Spinal cord (tissue), 10 donors: ENCODE data around the gene LCN10. TPM values are rescaled to one million over a fixed set of nuclear protein-coding genes. Genes with fewer than 3 reads are reported as not detected.

Experiments used
- DNase-seq, 6 donors: peaks; one replicate each; pipeline versions ENCODE4 v3.0.0 to v3.0.0-alpha.2; 2013 to 2015; ENCODE audit warnings: low spot score in 6 of 6, low read depth in 4 of 6
- H3K27ac ChIP-seq: one replicate; pipeline ENCODE4 v1.5.1; 2013; ENCODE audit warnings: low read depth, low read length, control low read depth
- H3K27me3 ChIP-seq: one replicate; pipeline ENCODE4 v1.6.1; 2013; ENCODE audit warnings: low read length; ENCODE audit not compliant: control insufficient read depth, insufficient read depth
- H3K36me3 ChIP-seq: one replicate; pipeline ENCODE4 v1.6.1; 2013; ENCODE audit warnings: low read length; ENCODE audit not compliant: control insufficient read depth, insufficient read depth
- H3K4me1 ChIP-seq: one replicate; pipeline ENCODE4 v1.6.1; 2013; ENCODE audit warnings: low read length; ENCODE audit not compliant: control insufficient read depth, insufficient read depth
- H3K4me3 ChIP-seq: one replicate; pipeline ENCODE4 v1.5.1; 2013; ENCODE audit warnings: low read depth, low read length, control low read depth
- H3K9me3 ChIP-seq: one replicate; pipeline ENCODE4 v1.6.1; 2013; ENCODE audit warnings: low read length; ENCODE audit not compliant: control insufficient read depth, insufficient read depth
- WGBS: methylation state at CpG from one replicate; pipeline ENCODE4 v1.1.5; 2013; ENCODE audit warnings: missing lambda C conversion rate; ENCODE audit not compliant: insufficient coverage; 5-methylcytosine and 5-hydroxymethylcytosine counted together
- polyA plus RNA-seq, 2 donors: library from polyadenylated mRNA; unstranded; fragments of 120-200 nt; gene quantifications; one replicate each; pipeline ENCODE4 v1.2.1, GENCODE V29; 2013; ENCODE audit not compliant: insufficient read length in 2 of 2
- total RNA-seq, 2 donors: library from RNA; depleted of rRNA in 1 of 2; stranded (reverse); fragments of 120-200 nt in 1 of 2; fragments of >200 nt in 1 of 2; gene quantifications; one replicate each; pipeline versions ENCODE4 v1.2.3 to v1.2.4, GENCODE V29; 2013 to 2014
- donor health status: healthy.

Gene LCN10
- total and polyA plus RNA-seq, 4 donors, result not detected

- peaks cover 25% of the 10 kb centered on the region for H3K4me1 ChIP-seq
- DNase-seq, result no peak
- 73% methylated on average over 13 of the region's 20 CpGs for WGBS
- no peak overlapping the region for H3K27ac ChIP-seq
- peaks cover 3% of the 10 kb centered on the region for H3K27me3 ChIP-seq
- H3K36me3 ChIP-seq, result no peaks in the 10 kb centered on the region
- H3K9me3 ChIP-seq, result no peaks in the 10 kb centered on the region
- H3K4me3 ChIP-seq, result no peak overlapping the region
These were observed 44.8 kb downstream of the LCN10 start for GRCh38 chr9:136697821-136698526.

GRCh38 chr9:136697146-136697820 is 45.5 kb downstream of the LCN10 start:
- Histone ChIP-seq H3K9me3 (no peaks in the 10 kb centered on the region), H3K27me3 (peaks cover 3% of the 10 kb centered on the region), H3K27ac (no peak overlapping the region), H3K36me3 (peaks cover 3% of the 10 kb centered on the region), H3K4me3 (no peak overlapping the region), H3K4me1 (peaks cover 25% of the 10 kb centered on the region)
- 73% methylated on average over 23 of the region's 23 CpGs for WGBS
- DNase-seq, result no peak

- DNase-seq, result no peak
- Histone ChIP-seq H3K4me3 (no peak overlapping the region), H3K4me1 (peaks cover 25% of the 10 kb centered on the region), H3K27me3 (no peaks in the 10 kb centered on the region), H3K27ac (no peak overlapping the region), H3K9me3 (no peaks in the 10 kb centered on the region), H3K36me3 (peaks cover 3% of the 10 kb centered on the region)
- 50% methylated on average over 7 of the region's 9 CpGs for WGBS
These were observed 46.2 kb downstream of the LCN10 start for GRCh38 chr9:136696502-136696901.

GRCh38 chr9:136695955-136696354 is 46.8 kb downstream of the LCN10 start:
- peaks cover 25% of the 10 kb centered on the region for H3K4me1 ChIP-seq

GRCh38 chr9:136695435-136695895 is 47.3 kb downstream of the LCN10 start:
- Histone ChIP-seq H3K4me3 (no peak overlapping the region), H3K27me3 (no peaks in the 10 kb centered on the region), H3K36me3 (peaks cover 3% of the 10 kb centered on the region), H3K4me1 (peaks cover 25% of the 10 kb centered on the region), H3K27ac (no peak overlapping the region), H3K9me3 (no peaks in the 10 kb centered on the region)
- peak in 1 of 6 donors; percentile 30 for DNase-seq
- WGBS, result 55% methylated on average over 10 of the region's 10 CpGs

More at GRCh38 chr9:136695955-136696354, 46.8 kb downstream of the LCN10 start:
- no peak overlapping the region for H3K4me3 ChIP-seq
- H3K27ac ChIP-seq, result no peak overlapping the region
- no peaks in the 10 kb centered on the region for H3K9me3 ChIP-seq
- DNase-seq, result no peak
- H3K27me3 ChIP-seq, result no peaks in the 10 kb centered on the region
- H3K36me3 ChIP-seq, result peaks cover 3% of the 10 kb centered on the region
- 71% methylated on average over 21 of the region's 23 CpGs for WGBS

- no peak for DNase-seq
- Histone ChIP-seq H3K4me3 (no peak overlapping the region), H3K27ac (no peak overlapping the region), H3K27me3 (no peaks in the 10 kb centered on the region), H3K4me1 (peaks cover 25% of the 10 kb centered on the region), H3K9me3 (no peaks in the 10 kb centered on the region), H3K36me3 (peaks cover 3% of the 10 kb centered on the region)
- WGBS, result 90% methylated on average over 4 of the region's 11 CpGs
These were observed 47.9 kb downstream of the LCN10 start for GRCh38 chr9:136694872-136695247.

- no peak for DNase-seq
- Histone ChIP-seq H3K9me3 (no peaks in the 10 kb centered on the region), H3K27me3 (no peaks in the 10 kb centered on the region), H3K27ac (no peak overlapping the region), H3K36me3 (peaks cover 3% of the 10 kb centered on the region), H3K4me3 (no peak overlapping the region), H3K4me1 (peaks cover 25% of the 10 kb centered on the region)
- 42% methylated on average over 28 of the region's 32 CpGs for WGBS
These were observed 48.4 kb downstream of the LCN10 start for GRCh38 chr9:136694163-136694871.

GRCh38 chr9:136693490-136694162 is 49.1 kb downstream of the LCN10 start:
- Histone ChIP-seq H3K4me3 (no peak overlapping the region), H3K36me3 (peaks cover 3% of the 10 kb centered on the region), H3K4me1 (peaks cover 25% of the 10 kb centered on the region), H3K27me3 (no peaks in the 10 kb centered on the region), H3K27ac (no peak overlapping the region), H3K9me3 (no peaks in the 10 kb centered on the region)
- 84% methylated on average over 8 of the region's 15 CpGs for WGBS
- DNase-seq, result no peak

GRCh38 chr9:136693135-136693489 is 49.6 kb downstream of the LCN10 start:
- Histone ChIP-seq H3K36me3 (peaks cover 3% of the 10 kb centered on the region), H3K27ac (no peak overlapping the region), H3K4me3 (no peak overlapping the region), H3K9me3 (no peaks in the 10 kb centered on the region), H3K4me1 (peaks cover 27% of the 10 kb centered on the region), H3K27me3 (no peaks in the 10 kb centered on the region)
- DNase-seq, result no peak
- 75% methylated on average over 9 of the region's 14 CpGs for WGBS
